Endothelial cell of hepatic sinusoid (primary cell): ENCODE data around the gene FOXE3.

ENCODE experiments used
- in situ Hi-C: cut with HindIII; loops from 2 replicates; pipeline ENCODE4 v1.10.0; 2017; ENCODE audit warnings: low sequenced_read_pairs

Gene FOXE3

GRCh38 chr1:47433477-47434050 is 17.5 kb downstream of the FOXE3 start:
- in situ Hi-C loops, result loop anchor here (25.0 kb wide), 1 partner anchor 279 kb away; no protein-coding TSS in a partner anchor

- in situ Hi-C loops, result loop anchor here (25.0 kb wide), 1 partner anchor 278 kb away; no protein-coding TSS in a partner anchor
Measured at GRCh38 chr1:47434051-47434842, 18.2 kb downstream of the FOXE3 start.

GRCh38 chr1:47435506-47436303 is 19.6 kb downstream of the FOXE3 start:
- in situ Hi-C loops, result loop anchor here (25.0 kb wide), 1 partner anchor 277 kb away; no protein-coding TSS in a partner anchor

GRCh38 chr1:47436304-47436978 is 20.4 kb downstream of the FOXE3 start:
- in situ Hi-C loops, result loop anchor here (25.0 kb wide), 1 partner anchor 276 kb away; no protein-coding TSS in a partner anchor

- in situ Hi-C loops, result loop anchor here (25.0 kb wide), 1 partner anchor 275 kb away; no protein-coding TSS in a partner anchor
Measured at GRCh38 chr1:47436979-47437446, 20.9 kb downstream of the FOXE3 start.

- in situ Hi-C loops, result loop anchor here (25.0 kb wide), 1 partner anchor 275 kb away; no protein-coding TSS in a partner anchor
Measured at GRCh38 chr1:47437447-47438164, 21.5 kb downstream of the FOXE3 start, which contains the start of gene FOXD2. TSS of gene FOXD2 (plus strand) at chr1:47438044. CDS start at chr1:47438136, 92 bp downstream.

GRCh38 chr1:47438165-47439016 is 22.3 kb downstream of the FOXE3 start:
- in situ Hi-C loops, result loop anchor here (25.0 kb wide), 1 partner anchor 274 kb away; no protein-coding TSS in a partner anchor

- in situ Hi-C loops, result loop anchor here (25.0 kb wide), 1 partner anchor 273 kb away; no protein-coding TSS in a partner anchor
Measured at GRCh38 chr1:47439017-47439818, 23.1 kb downstream of the FOXE3 start.

GRCh38 chr1:47439819-47440598 is 23.9 kb downstream of the FOXE3 start:
- in situ Hi-C loops, result loop anchor here (25.0 kb wide), 1 partner anchor 272 kb away; no protein-coding TSS in a partner anchor

- in situ Hi-C loops, result loop anchor here (25.0 kb wide), 1 partner anchor 272 kb away; no protein-coding TSS in a partner anchor
Measured at GRCh38 chr1:47440599-47441081, 24.6 kb downstream of the FOXE3 start.

- in situ Hi-C loops, result loop anchor here (25.0 kb wide), 1 partner anchor 271 kb away; no protein-coding TSS in a partner anchor
Measured at GRCh38 chr1:47441450-47442106, 25.5 kb downstream of the FOXE3 start.

GRCh38 chr1:47442202-47442601 is 26.1 kb downstream of the FOXE3 start:
- in situ Hi-C loops, result loop anchor here (25.0 kb wide), 1 partner anchor 270 kb away; no protein-coding TSS in a partner anchor

- in situ Hi-C loops, result loop anchor here (25.0 kb wide), 1 partner anchor 269 kb away; no protein-coding TSS in a partner anchor
Measured at GRCh38 chr1:47442842-47443529, 26.9 kb downstream of the FOXE3 start.

GRCh38 chr1:47443530-47444296 is 27.6 kb downstream of the FOXE3 start:
- in situ Hi-C loops, result loop anchor here (25.0 kb wide), 1 partner anchor 269 kb away; no protein-coding TSS in a partner anchor

GRCh38 chr1:47444297-47444561 is 28.1 kb downstream of the FOXE3 start:
- in situ Hi-C loops, result loop anchor here (25.0 kb wide), 1 partner anchor 268 kb away; no protein-coding TSS in a partner anchor
